K562 (cell line): ENCODE results near the gene ATRX. TPM values are rescaled to one million over a fixed set of nuclear protein-coding genes. Genes with fewer than 3 reads are reported as not detected.

Experiments
- CHD7 ChIP-seq: fragments of 200-600 bp; sonication (generic); IDR thresholded peaks from one replicate; pipeline ENCODE4 v1.6.1; 2012; ENCODE audit warnings: mild to moderate bottlenecking, low read depth, low read length, inconsistent platforms
- ZKSCAN1 ChIP-seq: fragments of 150-350 bp; IDR thresholded peaks from 2 replicates; pipeline ENCODE4 v1.6.1; 2016; ENCODE audit warnings: low read depth, low read length
- polyA plus RNA-seq, 8 experiments: library from polyadenylated mRNA; depleted of rRNA in 4 of 8; stranded (reverse) in 5 of 8; unstranded in 3 of 8; fragments of >200 nt; fragmentation: Nextera tagmentation in 2 of 8; fragmentation: Illumina TruSeq in 1 of 8; extraction: Ambion mirVana in 2 of 8; extraction: Trizol in 1 of 8; gene quantifications; 2 replicates each; pipeline versions ENCODE4 v1.2.1 to v1.2.3, GENCODE V29; 2011 to 2014; ENCODE audit warnings: inconsistent platforms in 1 of 8, missing spikeins in 1 of 8
- total RNA-seq, 7 experiments: library from RNA; depleted of rRNA in 6 of 7; stranded (reverse); fragments of >200 nt in 6 of 7; fragmentation: Illumina TruSeq in 2 of 7; extraction: Trizol in 2 of 7; gene quantifications; 2 replicates each; pipeline versions ENCODE4 v1.2.1 to v1.2.3, GENCODE V29; 2011 to 2021; ENCODE audit warnings: low replicate concordance in 1 of 7

ATRX gene
- total and polyA plus RNA-seq, 9 of the 15 experiments (the other 6 are each of a cell fraction or from before 2014, with no cell fraction given) = 7.7 to 23.1 (median 20.2) TPM

GRCh38 chrX:77505227-77505626 lies 280.8 kb downstream of the ATRX start (continued):
- TF ChIP-seq CHD7 (no peak), ZKSCAN1 (no peak)
